IPS-20b (cell line): ENCODE measurements around the gene EPDR1.

Experiments
- H3K27ac ChIP-seq: one replicate; pipeline ENCODE4 v1.5.1; 2013; ENCODE audit warnings: low read length
- H3K27me3 ChIP-seq: 2 replicates; pipeline ENCODE4 v1.6.1; 2013; ENCODE audit warnings: mild to moderate bottlenecking, low read length, inconsistent platforms; ENCODE audit not compliant: insufficient read depth
- H3K36me3 ChIP-seq: 2 replicates; pipeline ENCODE4 v1.6.1; 2013; ENCODE audit warnings: low read depth, mild to moderate bottlenecking, inconsistent platforms, low read length, moderate library complexity; ENCODE audit not compliant: insufficient read depth
- H3K4me1 ChIP-seq: 2 replicates; pipeline ENCODE4 v1.6.1; 2013; ENCODE audit warnings: mild to moderate bottlenecking, control low read depth, inconsistent platforms, low read length, moderate library complexity; ENCODE audit not compliant: insufficient read depth
- H3K4me3 ChIP-seq: 2 replicates; pipeline ENCODE4 v1.5.1; 2013; ENCODE audit warnings: mild to moderate bottlenecking, low read length, inconsistent platforms
- H3K9ac ChIP-seq: 2 replicates; pipeline ENCODE4 v1.6.1; 2013; ENCODE audit warnings: low read depth, mild to moderate bottlenecking, inconsistent platforms, low read length, moderate library complexity
- H3K9me3 ChIP-seq: 2 replicates; pipeline ENCODE4 v1.6.1; 2013; ENCODE audit warnings: mild to moderate bottlenecking, low read depth, low read length, inconsistent platforms; ENCODE audit not compliant: insufficient read depth

The EPDR1 gene

DNA sequence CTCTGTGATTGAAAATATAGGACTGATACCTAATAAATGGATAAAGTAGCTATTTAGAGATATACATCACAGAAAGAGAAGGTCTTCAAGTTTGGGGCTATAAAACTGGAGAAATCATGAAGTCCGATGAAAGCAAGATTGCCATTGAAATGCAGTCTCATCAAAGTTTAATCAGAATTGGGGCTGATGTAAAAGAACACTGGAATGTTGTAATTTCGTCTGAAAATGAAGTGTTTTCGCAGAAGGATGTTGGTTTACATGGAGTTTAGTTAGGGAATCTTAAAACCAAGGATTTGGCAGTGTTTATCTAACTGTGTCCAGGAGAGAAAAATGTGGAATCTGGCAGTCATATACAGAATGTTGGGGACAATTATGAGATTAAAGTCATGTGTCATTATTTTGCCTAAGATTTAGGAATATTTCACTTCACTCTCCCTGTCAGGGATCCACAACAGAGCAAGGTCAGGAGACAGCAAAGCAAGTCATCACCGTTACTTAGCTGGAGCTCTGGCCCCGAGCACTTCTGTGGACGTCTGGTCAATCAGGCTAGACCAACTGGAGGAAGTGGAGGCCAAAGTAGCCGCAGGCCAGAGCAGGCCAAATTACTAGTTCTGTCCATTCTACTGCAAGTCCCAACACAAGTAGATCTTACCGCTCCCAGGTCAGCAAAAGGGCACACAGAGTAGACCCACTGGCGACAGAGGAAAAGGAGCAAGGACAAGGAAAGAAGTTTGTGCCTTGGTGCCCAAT lies 37.0 kb downstream of the EPDR1 start:
- H3K27ac ChIP-seq = no peak overlapping the region
- H3K27me3 ChIP-seq = no peaks in the 10 kb centered on the region
- no peaks in the 10 kb centered on the region for H3K9me3 ChIP-seq

DNA sequence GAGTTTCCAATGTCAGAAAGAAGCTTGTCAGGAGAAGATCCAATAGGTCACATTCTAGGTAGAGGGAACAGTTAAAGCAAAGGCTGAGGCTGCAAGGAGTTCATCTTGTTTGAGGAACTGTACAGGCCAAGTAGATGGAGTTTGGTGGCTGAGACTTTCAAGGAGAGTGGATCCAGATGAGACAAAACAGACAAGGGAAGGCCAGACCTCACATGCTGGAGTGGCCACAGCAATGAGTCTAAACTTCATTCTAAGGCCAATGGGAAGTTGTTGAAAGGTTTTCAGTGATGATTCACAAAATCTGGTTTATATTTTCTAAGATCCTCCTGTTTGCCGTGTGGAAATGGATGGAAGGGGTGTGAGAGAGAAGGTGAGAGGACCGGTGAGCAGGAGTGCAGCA lies 40.0 kb downstream of the EPDR1 start:
- no peaks in the 10 kb centered on the region for H3K9me3 ChIP-seq
- H3K27ac ChIP-seq = no peak overlapping the region
- H3K4me1 ChIP-seq = no peaks in the 10 kb centered on the region
- no peaks in the 10 kb centered on the region for H3K36me3 ChIP-seq
- no peaks in the 10 kb centered on the region for H3K27me3 ChIP-seq
- H3K9ac ChIP-seq = no peak overlapping the region
- H3K4me3 ChIP-seq = no peak overlapping the region

More for the DNA sequence above, 37.0 kb downstream of the EPDR1 start:
- Histone ChIP-seq H3K4me1 (no peaks in the 10 kb centered on the region), H3K9ac (no peak overlapping the region), H3K36me3 (no peaks in the 10 kb centered on the region), H3K4me3 (no peak overlapping the region)

DNA sequence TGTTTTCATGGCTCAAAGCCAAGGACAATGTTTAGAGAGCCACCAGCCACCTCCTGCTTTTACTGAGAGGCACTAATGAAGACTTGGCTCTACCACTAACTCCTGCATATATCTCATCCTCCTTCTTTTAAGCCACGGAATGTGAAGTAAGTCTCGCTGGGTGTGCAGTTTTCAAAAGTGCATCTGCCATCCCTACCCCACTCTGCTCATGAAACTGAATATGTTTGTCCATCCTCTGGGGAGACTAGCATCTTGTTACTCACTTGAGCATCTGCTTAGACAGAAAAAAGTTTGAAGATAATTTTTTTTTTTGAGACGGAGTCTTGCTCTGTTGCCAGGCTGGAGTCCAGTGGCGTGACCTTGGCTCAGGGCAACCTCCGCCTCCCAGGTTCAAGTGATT lies 40.8 kb downstream of the EPDR1 start:
- Histone ChIP-seq H3K4me3 (no peak overlapping the region), H3K36me3 (no peaks in the 10 kb centered on the region), H3K27me3 (no peaks in the 10 kb centered on the region), H3K27ac (no peak overlapping the region), H3K4me1 (no peaks in the 10 kb centered on the region), H3K9ac (no peak overlapping the region), H3K9me3 (no peaks in the 10 kb centered on the region)

DNA sequence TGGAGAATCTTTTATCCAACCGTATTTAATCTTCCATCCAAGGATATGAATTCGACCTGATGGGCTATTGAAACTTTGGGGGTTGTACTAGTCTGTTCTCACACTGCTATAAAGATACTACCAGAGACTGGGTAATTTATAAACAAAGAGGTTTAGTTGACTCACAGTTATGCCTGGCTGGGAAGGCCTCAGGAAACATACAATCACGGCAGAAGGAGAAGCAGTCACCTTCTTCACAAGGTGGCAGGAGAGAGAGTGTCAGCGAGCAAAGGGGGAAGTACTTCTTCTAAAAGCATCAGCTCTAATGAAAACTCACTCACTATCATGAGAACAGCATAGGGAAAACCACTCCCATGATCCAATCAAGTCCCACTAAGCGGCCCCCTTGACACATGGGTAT lies 43.8 kb downstream of the EPDR1 start:
- Histone ChIP-seq H3K4me3 (no peak overlapping the region), H3K4me1 (no peaks in the 10 kb centered on the region), H3K27ac (no peak overlapping the region), H3K27me3 (no peaks in the 10 kb centered on the region), H3K9me3 (no peaks in the 10 kb centered on the region), H3K9ac (no peak overlapping the region), H3K36me3 (no peaks in the 10 kb centered on the region)

DNA sequence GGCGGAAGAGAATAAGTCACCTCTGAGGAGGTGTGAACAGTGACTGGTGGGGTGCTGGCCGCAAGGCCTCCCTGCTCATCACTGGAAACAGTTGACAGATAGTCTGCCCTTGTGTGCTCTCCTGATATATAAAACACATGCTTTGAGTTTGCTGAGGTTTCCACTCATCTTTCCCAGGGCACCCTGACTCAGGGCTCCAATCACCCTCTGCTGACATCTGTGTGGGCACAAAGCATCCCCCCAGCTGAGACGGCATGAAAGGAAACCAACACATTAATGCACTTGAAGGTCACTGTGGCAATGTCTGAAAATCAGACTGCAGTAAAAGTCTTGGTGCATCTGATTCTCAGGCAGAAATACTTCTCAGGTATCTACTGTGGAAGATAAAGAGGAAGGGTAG lies 49.8 kb downstream of the EPDR1 start:
- no peaks in the 10 kb centered on the region for H3K9me3 ChIP-seq
- no peak overlapping the region for H3K27ac ChIP-seq
- no peak overlapping the region for H3K4me3 ChIP-seq
- no peak overlapping the region for H3K9ac ChIP-seq
- no peaks in the 10 kb centered on the region for H3K4me1 ChIP-seq
- H3K27me3 ChIP-seq = no peaks in the 10 kb centered on the region
- no peaks in the 10 kb centered on the region for H3K36me3 ChIP-seq

DNA sequence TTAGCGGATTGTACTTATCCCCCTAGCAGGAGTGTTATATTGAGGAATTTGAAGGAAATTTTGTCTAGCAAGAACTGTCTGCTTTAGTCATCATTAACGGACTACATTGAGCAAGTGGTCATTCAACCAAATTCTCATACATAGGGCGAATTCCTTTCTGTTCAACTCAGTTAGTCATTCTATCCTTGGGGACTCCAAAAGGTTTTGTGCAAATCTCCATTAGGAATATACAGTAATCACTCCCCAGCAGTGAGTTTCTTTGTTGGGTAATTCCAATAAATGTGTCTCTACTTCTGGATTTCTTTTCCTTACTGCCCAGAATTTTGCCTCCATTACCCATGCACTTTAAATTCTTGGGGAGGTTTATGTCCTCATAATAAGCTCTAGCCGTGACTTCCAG lies 51.1 kb downstream of the EPDR1 start:
- H3K9ac ChIP-seq = no peak overlapping the region
- H3K27me3 ChIP-seq = no peaks in the 10 kb centered on the region
- no peaks in the 10 kb centered on the region for H3K9me3 ChIP-seq
- no peak overlapping the region for H3K27ac ChIP-seq
- H3K4me1 ChIP-seq = no peaks in the 10 kb centered on the region
- no peaks in the 10 kb centered on the region for H3K36me3 ChIP-seq
- no peak overlapping the region for H3K4me3 ChIP-seq

DNA sequence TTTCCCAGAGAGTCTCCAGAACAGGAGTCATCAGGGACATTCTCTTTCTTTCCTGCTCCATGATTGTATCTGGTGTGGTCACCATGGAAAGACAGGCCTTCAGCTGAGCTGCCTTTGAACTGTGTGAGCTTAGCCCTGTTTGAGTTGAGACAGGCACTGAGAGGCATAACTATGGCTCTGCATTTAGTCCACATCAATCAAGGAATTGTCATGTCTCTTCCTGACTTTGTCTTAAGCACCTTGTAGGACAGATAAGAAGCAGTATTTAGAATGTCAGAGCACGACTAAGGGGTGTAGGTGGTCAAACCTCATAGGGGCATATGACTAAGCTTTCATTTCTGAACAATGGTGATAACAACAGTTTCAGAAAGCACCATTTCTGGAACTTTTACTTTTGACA lies 53.5 kb downstream of the EPDR1 start:
- H3K4me3 ChIP-seq = no peak overlapping the region
- H3K9ac ChIP-seq = no peak overlapping the region
- no peaks in the 10 kb centered on the region for H3K4me1 ChIP-seq
- H3K27me3 ChIP-seq = no peaks in the 10 kb centered on the region
- no peaks in the 10 kb centered on the region for H3K9me3 ChIP-seq
- H3K36me3 ChIP-seq = no peaks in the 10 kb centered on the region
- H3K27ac ChIP-seq = no peak overlapping the region

DNA sequence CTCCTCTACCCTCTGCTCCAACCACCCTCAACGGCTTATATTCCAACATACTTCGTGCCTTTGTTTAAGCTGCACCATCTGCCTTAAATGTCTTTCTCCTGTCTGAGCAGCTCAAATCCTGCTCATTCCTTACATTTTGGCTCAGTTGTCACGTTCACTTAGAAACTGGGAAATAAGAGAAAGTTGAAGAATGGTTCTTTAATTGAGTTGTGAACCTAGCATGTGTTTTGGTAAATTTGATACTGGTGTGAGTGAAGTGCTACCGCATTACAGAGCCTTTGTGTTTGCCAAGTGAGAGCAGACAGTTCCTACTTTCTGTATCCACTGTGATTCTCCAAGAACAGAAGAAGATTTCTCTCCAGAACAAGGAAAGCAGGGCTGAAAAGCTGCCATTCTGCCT lies 54.3 kb downstream of the EPDR1 start:
- Histone ChIP-seq H3K9me3 (no peaks in the 10 kb centered on the region), H3K4me3 (no peak overlapping the region), H3K27ac (no peak overlapping the region), H3K27me3 (no peaks in the 10 kb centered on the region), H3K9ac (no peak overlapping the region), H3K4me1 (no peaks in the 10 kb centered on the region), H3K36me3 (no peaks in the 10 kb centered on the region)

DNA sequence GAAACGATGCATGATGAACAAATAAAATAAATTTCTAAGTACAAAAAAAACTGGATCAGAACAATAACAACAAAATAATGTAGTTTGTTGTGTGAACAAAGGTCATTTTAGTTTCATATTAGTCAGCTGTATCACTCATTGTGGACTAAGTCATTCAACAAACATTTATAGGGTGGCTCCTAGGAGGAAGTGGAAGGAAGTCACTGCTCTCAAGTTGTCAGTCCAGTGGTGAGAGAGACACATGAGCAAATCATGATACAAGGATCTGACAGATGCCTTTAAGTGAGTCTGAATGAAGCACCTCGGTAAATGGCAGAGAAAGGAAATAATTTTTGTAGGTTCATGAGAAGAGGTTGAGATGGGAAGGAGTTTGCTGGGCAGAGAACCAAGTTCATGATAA lies 56.8 kb downstream of the EPDR1 start:
- Histone ChIP-seq H3K36me3 (no peaks in the 10 kb centered on the region), H3K4me1 (no peaks in the 10 kb centered on the region), H3K27ac (no peak overlapping the region), H3K9me3 (no peaks in the 10 kb centered on the region), H3K27me3 (no peaks in the 10 kb centered on the region), H3K9ac (no peak overlapping the region), H3K4me3 (no peak overlapping the region)

DNA sequence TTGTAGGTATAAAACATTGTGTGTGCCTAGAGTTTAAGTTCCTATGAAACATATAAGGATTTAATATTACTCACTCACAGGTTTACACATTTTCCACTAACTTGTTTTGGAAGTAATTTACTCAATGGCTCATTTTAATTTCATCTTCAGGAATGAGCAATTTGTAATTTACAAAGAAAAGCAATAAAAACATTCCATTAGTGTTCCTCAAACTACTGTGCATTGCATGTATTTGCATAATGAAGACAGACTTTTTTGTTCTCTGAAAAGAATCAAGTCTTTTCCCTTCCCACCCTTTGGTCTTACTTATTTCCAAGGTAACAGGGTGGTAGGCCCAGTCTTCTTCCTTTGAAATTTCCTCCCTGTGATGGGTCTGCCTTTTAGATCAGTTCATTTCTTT lies 61.2 kb downstream of the EPDR1 start:
- H3K9ac ChIP-seq = no peak overlapping the region
- no peaks in the 10 kb centered on the region for H3K9me3 ChIP-seq
- no peaks in the 10 kb centered on the region for H3K27me3 ChIP-seq
- peaks cover 2% of the 10 kb centered on the region; the same call in 1 of the 2 replicates for H3K4me1 ChIP-seq
- H3K4me3 ChIP-seq = no peak overlapping the region
- no peaks in the 10 kb centered on the region for H3K36me3 ChIP-seq
- no peak overlapping the region for H3K27ac ChIP-seq

DNA sequence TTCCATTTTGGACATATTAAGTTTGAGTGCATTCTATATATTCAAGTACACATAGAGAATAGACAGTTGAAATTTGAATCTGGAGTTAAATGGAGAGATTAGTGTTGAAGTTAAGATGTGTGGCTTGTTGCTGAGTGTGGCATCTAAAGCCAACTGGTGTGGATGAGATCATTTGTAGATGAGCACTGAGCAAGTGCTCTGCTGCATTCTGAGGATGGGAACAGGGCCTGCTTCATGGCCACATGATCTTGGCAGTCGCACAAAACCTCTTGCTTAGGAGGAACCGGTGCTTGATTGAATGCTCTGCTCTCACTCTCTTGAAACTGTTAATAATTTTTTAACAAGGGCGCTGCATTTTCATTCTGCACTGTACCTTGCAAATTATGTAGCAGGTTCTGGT lies 62.0 kb downstream of the EPDR1 start:
- Histone ChIP-seq H3K4me3 (no peak overlapping the region), H3K4me1 (peaks cover 9% of the 10 kb centered on the region; the same call in 1 of the 2 replicates), H3K27ac (no peak overlapping the region), H3K36me3 (no peaks in the 10 kb centered on the region), H3K9ac (no peak overlapping the region), H3K9me3 (no peaks in the 10 kb centered on the region), H3K27me3 (no peaks in the 10 kb centered on the region)

DNA sequence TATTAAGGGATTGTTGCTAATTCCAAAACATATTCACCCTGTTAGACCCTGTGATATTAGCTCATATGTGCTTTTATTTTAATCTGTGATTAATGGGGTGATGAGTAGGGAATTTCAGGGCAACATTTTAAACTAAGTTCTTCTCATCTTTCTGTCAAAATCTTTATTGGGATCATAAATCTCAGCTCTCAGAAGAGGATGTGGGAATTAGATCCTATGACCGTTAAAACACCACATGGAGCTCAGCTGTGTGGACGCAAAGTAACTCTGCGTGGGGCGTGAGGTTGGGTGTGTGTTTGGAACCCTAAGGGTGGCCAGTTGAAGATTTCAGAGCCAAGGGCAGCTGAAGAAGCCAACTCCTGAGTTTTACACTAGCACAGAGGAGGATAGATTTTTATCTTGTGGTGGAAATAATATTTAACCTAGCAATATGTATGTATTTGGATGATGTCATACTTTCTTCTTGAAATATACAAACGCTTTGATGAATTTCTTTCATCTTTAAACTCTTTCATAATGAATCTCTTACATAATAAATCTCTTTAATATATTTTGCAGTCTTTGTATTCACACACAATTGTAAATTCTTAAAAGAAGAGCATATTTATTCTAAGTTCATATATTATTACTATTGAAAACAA lies 64.4 kb downstream of the EPDR1 start:
- no peak overlapping the region for H3K27ac ChIP-seq
- H3K9me3 ChIP-seq = no peaks in the 10 kb centered on the region
- H3K9ac ChIP-seq = no peak overlapping the region
- no peak overlapping the region for H3K4me3 ChIP-seq
- no peaks in the 10 kb centered on the region for H3K36me3 ChIP-seq
- H3K27me3 ChIP-seq = no peaks in the 10 kb centered on the region
- peaks cover 13% of the 10 kb centered on the region; the same call in 1 of the 2 replicates for H3K4me1 ChIP-seq
